BJ (cell line): Measurements from ENCODE around the gene AEBP1. TPM values are rescaled to one million over a fixed set of nuclear protein-coding genes. Genes with fewer than 3 reads are reported as not detected.
A peak's percentile ranks its signal among the peaks of the same experiment; 100 is the strongest.
"Not testable (repeated sequence)": the region's sequence is repeated elsewhere in the genome, so short reads cannot be mapped to it uniquely, and the experiment has no call there.

Experiments used
- CTCF ChIA-PET: fragments of 350-600 bp; formaldehyde crosslinking; extraction: SDS; loops from one replicate; lab custom pipeline; 2021; ENCODE audit warnings: antibody characterized with exemption, inconsistent platforms; lab: Yijun Ruan, JAX
- POLR2A ChIA-PET: fragments of 300-600 bp; sonication (Branson Sonifier 250); formaldehyde crosslinking; extraction: SDS; loops from one replicate; lab custom pipeline; 2021; ENCODE audit warnings: antibody characterized with exemption; lab: Charles Lee
- DNase-seq: peaks from one replicate; pipeline ENCODE4 v3.0.0-alpha.2; 2011; ENCODE audit warnings: low read depth
- H3K27me3 ChIP-seq: 2 replicates; pipeline ENCODE4 v1.6.0; 2011; ENCODE audit warnings: low read length; ENCODE audit not compliant: control insufficient read depth, insufficient read depth
- H3K36me3 ChIP-seq: 2 replicates; pipeline ENCODE4 v1.5.1; 2011; ENCODE audit warnings: low read length; ENCODE audit not compliant: control insufficient read depth, insufficient read depth
- H3K4me3 ChIP-seq: 2 replicates; pipeline ENCODE4 v1.5.1; 2011; ENCODE audit warnings: low read depth, mild to moderate bottlenecking, control low read depth, low read length
- CTCF ChIP-seq: IDR thresholded peaks from 2 replicates; pipeline ENCODE4 v1.5.1; 2011; ENCODE audit warnings: low read depth, mild to moderate bottlenecking, control low read depth, inconsistent platforms, low read length, moderate library complexity; ENCODE audit not compliant: insufficient read depth
- polyA plus RNA-seq: library from polyadenylated mRNA; depleted of rRNA; stranded (reverse); fragments of >200 nt; gene quantifications from 2 replicates; pipeline ENCODE4 v1.2.3, GENCODE V29; 2011

Gene AEBP1
- polyA plus RNA-seq, 1 experiment, result 117 TPM

- CTCF ChIA-PET, result interaction anchor here (0.8 to 1.2 kb wide), 3 partner anchors 11 to 48 kb away, joined by 3 to 5 read pairs (median 3); no protein-coding TSS in a partner anchor
- Histone ChIP-seq H3K27me3 (no peaks in the 10 kb centered on the region), H3K4me3 (no peak overlapping the region), H3K36me3 (peaks cover 9% of the 10 kb centered on the region)
- POLR2A ChIA-PET, result no interaction called here
- TF ChIP-seq CTCF, result no peak
- no peak for DNase-seq
Observed at GRCh38 chr7:44120395-44120794, 16.2 kb downstream of the AEBP1 start.

GRCh38 chr7:44121761-44122420 is 17.7 kb downstream of the AEBP1 start:
- ChIA-PET CTCF (interaction anchor here (1.9 to 2.4 kb wide), 2 partner anchors 9 to 10 kb away, joined by 7 read pairs; no protein-coding TSS in a partner anchor), POLR2A (no interaction called here)
- H3K4me3 ChIP-seq, result no peak overlapping the region
- no peak for TF ChIP-seq CTCF
- DNase-seq, result no peak
- no peaks in the 10 kb centered on the region for H3K27me3 ChIP-seq
- H3K36me3 ChIP-seq, result peaks cover 9% of the 10 kb centered on the region

DNA sequence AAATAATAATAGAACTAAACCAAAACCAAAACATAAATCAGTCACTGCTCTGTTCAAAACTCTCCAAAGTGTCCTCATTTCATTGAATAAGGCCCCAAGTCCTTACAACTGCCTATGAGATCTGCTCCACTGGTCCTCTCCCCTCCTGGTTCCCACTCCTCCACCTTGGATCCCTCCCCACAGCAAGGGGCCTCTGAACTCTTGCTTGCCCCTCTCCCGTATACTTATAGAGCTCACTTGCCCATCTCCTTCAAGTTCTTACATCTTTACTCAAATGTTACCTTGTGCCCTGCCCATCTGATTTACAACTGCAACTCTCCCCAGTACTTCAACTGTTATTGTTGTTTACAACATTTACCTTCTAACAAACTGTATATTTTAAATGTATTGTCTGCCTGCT is 18.4 kb downstream of the AEBP1 start:
- no peak for TF ChIP-seq CTCF
- H3K27me3 ChIP-seq, result no peaks in the 10 kb centered on the region
- CTCF ChIA-PET, result interaction anchor here (1.0 to 5.8 kb wide), 5 partner anchors 9 to 74 kb away, joined by 3 to 24 read pairs (median 7); no protein-coding TSS in a partner anchor
- POLR2A ChIA-PET, result interaction anchor here (0.6 kb wide), 2 partner anchors 8 to 554 kb away, joined by 3 to 5 read pairs; no protein-coding TSS in a partner anchor
- no peak for DNase-seq
- peaks cover 9% of the 10 kb centered on the region for H3K36me3 ChIP-seq
- peak overlapping the region; percentile 80 for H3K4me3 ChIP-seq

- H3K4me3 ChIP-seq, result peak within 1 kb of the TSS; percentile 80
- peaks cover 5% of the 10 kb centered on the region for H3K36me3 ChIP-seq
- no peaks in the 10 kb centered on the region for H3K27me3 ChIP-seq
- peak; percentile 77 for DNase-seq
- ChIA-PET CTCF (interaction anchor here (1.0 to 5.8 kb wide), 10 partner anchors 8 to 117 kb away, joined by 3 to 24 read pairs (median 6); no protein-coding TSS in a partner anchor), POLR2A (interaction anchor here (0.5 to 0.6 kb wide), 4 partner anchors 9 to 554 kb away, joined by 3 to 5 read pairs (median 4); no protein-coding TSS in a partner anchor)
- no peak for TF ChIP-seq CTCF
Observed at GRCh38 chr7:44123190-44124003, 19.3 kb downstream of the AEBP1 start, which contains the start of gene POLD2. TSS of gene POLD2 (minus strand) at chr7:44123548. CDS start at chr7:44122053, 1,495 bp downstream.

DNA sequence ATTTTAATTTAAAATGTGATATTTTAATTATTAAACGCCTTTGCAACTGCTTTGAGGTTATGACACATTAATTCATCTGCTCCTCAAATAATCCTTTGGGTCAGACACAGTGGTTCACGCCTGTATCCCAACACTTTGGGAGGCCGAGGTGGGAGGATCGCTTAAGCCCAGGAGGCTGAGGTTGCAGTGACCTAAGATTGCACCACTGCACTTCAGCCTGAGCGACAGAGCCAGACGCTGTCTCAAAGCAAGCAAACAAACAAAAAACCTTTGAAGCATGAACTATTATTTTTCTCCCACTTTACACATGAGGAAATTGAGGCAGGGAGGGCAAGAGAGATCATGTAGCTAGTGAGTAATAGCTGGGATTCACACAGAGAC is 20.7 kb downstream of the AEBP1 start:
- no peak for TF ChIP-seq CTCF
- H3K27me3 ChIP-seq, result no peaks in the 10 kb centered on the region
- no peak overlapping the region for H3K4me3 ChIP-seq
- POLR2A ChIA-PET, result no interaction called here
- no peak for DNase-seq
- peaks cover 3% of the 10 kb centered on the region for H3K36me3 ChIP-seq
- CTCF ChIA-PET, result interaction anchor here (0.8 to 5.8 kb wide), 7 partner anchors 9 to 76 kb away, joined by 3 to 24 read pairs (median 5); no protein-coding TSS in a partner anchor

DNA sequence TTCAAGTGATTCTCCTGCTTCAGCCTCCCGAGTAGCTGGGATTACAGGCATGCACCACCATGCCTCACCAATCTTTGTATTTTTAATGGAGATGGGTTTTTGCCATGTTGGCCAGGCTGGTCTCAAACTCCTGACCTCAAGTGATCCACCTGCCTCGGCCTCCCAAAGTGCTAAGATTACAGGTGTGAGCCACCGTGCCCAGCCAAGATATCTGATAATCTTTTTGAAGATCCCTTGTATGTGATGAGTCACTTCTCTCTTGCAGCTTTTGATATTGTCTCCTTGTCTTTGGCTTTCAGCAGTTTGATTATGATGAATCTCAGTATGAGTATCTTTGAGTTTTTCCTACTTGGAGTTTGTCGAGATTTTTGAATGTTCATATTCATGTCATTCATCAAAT is 22.4 kb downstream of the AEBP1 start:
- H3K4me3 ChIP-seq, DNase-seq, H3K27me3 ChIP-seq, H3K36me3 ChIP-seq, POLR2A ChIA-PET: not testable (repeated sequence)
- CTCF ChIA-PET, result interaction anchor here (1.7 to 5.8 kb wide), 3 partner anchors 55 to 70 kb away, joined by 4 to 24 read pairs (median 5); no protein-coding TSS in a partner anchor
